MM.1S (cell line): Measurements from ENCODE around the gene NEIL1.
"Not testable (repeated sequence)": the region's sequence is repeated elsewhere in the genome, so short reads cannot be mapped to it uniquely, and the experiment has no call there.

Source experiments
- EZH2 ChIP-seq: fragments of 300-600 bp; sonication (generic); optimal IDR thresholded peaks from 2 replicates; pipeline ENCODE3; 2017; ENCODE audit warnings: low read depth, mild to moderate bottlenecking, antibody characterized with exemption, low read length, mixed read lengths
- EZH2phosphoT487 ChIP-seq: fragments of 300-600 bp; sonication (generic); IDR thresholded peaks from 2 replicates; pipeline ENCODE4 v1.6.1; 2018; ENCODE audit warnings: antibody characterized with exemption, low read length
- TF ChIP-seq, protein P1 (sequence below): fragments of 300-600 bp; sonication (generic); IDR thresholded peaks from 2 replicates; pipeline ENCODE4 v1.5.1; 2016; ENCODE audit warnings: antibody characterized with exemption, low read length, mixed read lengths

DNA sequence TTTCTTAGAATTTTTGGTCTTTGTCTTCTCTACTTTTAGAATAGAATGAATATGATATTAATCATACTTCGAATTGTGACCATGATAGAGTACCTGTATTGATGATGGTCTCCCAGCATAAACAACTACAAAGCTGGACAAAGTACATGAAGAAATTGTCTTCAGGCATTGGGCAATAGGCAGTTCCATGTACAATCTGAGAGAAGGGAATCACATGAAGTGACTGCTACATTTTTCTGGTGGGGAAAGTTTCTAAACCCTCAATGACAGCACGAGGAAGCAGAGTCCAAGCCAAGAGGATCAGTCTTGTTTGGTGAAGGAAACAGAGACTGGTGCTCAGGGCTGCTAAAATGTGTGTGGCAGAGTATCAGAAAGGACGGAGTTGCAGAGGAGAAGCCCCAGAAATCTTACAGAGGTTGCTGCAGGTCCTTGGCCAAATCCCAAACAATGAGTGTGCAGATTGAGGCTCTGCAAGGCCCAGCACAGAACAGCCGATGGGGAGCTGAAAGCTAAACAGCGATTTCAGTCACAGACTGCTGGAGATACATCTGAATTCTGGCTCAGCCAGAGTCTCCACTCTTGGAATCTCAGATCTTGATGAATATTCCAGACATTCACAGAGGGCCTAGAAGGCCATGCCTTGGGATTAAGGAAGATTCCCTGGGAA is 27.5 kb upstream of the NEIL1 start:
- TF ChIP-seq, protein P1, sequence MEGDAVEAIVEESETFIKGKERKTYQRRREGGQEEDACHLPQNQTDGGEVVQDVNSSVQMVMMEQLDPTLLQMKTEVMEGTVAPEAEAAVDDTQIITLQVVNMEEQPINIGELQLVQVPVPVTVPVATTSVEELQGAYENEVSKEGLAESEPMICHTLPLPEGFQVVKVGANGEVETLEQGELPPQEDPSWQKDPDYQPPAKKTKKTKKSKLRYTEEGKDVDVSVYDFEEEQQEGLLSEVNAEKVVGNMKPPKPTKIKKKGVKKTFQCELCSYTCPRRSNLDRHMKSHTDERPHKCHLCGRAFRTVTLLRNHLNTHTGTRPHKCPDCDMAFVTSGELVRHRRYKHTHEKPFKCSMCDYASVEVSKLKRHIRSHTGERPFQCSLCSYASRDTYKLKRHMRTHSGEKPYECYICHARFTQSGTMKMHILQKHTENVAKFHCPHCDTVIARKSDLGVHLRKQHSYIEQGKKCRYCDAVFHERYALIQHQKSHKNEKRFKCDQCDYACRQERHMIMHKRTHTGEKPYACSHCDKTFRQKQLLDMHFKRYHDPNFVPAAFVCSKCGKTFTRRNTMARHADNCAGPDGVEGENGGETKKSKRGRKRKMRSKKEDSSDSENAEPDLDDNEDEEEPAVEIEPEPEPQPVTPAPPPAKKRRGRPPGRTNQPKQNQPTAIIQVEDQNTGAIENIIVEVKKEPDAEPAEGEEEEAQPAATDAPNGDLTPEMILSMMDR: not testable (repeated sequence)
- not testable (repeated sequence) for TF ChIP-seq EZH2phosphoT487, EZH2
